GM19238 (cell line): Measurements from ENCODE around the gene BPIFB6.

Experiments used
- DNase-seq: peaks from one replicate; pipeline ENCODE4 v3.0.0; 2011; ENCODE audit warnings: low spot score; ENCODE audit not compliant: insufficient read length

The BPIFB6 gene, protein sequence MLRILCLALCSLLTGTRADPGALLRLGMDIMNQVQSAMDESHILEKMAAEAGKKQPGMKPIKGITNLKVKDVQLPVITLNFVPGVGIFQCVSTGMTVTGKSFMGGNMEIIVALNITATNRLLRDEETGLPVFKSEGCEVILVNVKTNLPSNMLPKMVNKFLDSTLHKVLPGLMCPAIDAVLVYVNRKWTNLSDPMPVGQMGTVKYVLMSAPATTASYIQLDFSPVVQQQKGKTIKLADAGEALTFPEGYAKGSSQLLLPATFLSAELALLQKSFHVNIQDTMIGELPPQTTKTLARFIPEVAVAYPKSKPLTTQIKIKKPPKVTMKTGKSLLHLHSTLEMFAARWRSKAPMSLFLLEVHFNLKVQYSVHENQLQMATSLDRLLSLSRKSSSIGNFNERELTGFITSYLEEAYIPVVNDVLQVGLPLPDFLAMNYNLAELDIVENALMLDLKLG

DNA sequence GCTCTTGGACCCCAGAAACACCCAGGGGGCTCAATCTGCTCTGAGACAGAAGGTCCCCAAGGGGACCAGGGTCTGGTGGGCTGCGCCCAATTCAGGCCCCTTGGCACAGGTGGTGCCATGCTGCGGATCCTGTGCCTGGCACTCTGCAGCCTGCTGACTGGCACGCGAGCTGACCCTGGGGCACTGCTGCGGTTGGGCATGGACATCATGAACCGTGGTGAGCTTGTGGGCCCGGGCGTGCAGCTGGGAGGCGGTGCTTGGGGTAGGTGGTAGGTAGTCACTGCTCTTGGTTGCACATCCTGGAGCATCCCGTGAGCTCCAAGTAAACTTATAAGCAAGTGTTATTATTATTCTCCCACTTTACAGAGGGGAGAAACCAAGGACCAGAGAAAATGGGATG is at the start of gene BPIFB6:
TSS of gene BPIFB6 (plus strand) at position 118 of the 400 bp plus-strand sequence. CDS start at position 118, 0 bp downstream.
- DNase-seq, result no peak

DNA sequence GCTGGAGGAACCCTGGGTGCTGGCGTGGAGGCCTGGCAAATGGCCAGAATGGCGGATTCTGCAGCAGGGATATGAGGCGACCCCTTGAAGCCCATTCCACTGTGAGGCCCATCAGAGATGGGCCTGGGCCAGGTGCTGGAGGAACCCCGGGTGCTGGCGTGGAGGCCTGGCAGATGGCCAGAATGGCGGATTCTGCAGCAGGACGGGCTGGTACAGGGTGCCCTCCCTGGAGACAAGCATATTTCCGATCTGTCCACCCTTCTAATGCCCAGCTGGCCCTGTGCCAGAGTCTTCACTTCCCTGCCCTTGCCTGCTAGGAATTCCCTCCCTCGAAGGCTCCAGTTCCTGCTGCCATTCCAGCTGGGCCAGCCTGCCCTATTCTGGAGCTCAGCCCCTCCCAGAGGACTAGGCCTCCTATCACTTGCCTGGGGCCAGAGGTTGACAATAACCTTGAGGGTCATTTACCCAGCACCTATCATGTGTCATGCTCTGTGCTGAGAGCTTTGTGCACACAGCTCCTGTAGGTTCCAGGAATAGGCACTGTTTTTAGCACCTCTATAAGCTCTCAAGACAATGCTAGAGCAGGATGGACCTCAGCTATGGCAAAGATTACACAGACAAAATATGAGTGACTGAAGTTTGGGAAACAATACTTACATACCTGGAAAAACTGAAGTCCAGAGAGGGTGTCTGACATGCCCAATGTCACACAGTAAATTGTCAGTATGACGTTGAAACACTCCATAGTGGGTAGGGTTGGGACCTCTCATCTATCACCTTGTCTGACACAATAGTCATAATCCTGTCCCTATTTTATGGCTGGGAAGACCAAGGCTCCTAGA is 48.6 kb upstream of the BPIFB6 start:
- no peak for DNase-seq

DNA sequence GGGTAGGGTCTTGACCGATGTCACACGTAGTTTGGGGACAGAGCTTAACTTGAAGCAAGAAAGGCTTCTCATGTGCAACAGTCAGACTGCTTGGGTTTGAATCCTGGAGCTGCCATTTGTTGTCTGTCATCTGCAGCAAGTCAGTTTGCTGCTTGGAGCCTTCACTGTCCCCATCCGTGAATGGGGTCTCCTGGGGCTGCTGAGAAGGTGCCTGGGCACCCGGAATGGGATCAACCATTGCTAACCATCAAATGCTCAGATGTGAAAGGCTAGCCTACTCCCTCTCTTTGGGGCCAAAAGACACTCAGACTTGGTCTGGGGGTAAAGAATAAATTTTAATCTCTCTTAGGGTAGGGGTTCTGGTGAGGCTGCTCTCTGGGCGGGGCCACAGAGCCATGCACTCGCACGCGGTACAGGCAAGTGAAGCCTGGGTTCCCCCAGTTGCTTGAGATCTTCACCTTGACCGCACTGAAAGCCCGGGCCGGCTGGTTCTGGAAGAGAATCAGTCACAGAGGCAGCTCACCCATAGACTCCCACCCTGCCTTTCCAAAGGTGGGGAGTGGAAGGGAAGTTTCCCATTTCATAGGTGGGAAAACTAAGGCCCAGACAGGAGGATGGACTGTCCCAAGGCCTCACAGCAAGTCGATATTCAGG is 47.9 kb upstream of the BPIFB6 start:
- DNase-seq, result no peak

DNA sequence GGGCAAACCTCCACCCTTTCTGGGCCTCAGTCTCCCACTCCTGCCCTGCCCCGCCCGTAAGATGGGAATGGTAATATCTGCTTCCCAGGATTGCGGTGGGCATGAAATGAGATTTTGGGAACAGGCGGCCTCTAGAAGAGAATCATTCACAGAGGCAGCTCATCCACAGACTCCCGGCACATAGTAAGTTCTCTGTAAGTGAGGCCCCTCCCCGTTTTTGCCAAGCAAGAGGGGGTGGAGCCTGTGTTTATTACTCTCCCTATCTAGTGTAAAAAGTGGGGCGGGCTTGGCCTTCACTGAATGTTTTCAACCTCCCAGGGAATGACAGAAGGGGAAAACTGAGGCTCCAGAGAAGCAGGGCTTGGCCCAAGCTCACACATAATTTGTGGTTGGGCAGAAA is 47.3 kb upstream of the BPIFB6 start:
- no peak for DNase-seq

DNA sequence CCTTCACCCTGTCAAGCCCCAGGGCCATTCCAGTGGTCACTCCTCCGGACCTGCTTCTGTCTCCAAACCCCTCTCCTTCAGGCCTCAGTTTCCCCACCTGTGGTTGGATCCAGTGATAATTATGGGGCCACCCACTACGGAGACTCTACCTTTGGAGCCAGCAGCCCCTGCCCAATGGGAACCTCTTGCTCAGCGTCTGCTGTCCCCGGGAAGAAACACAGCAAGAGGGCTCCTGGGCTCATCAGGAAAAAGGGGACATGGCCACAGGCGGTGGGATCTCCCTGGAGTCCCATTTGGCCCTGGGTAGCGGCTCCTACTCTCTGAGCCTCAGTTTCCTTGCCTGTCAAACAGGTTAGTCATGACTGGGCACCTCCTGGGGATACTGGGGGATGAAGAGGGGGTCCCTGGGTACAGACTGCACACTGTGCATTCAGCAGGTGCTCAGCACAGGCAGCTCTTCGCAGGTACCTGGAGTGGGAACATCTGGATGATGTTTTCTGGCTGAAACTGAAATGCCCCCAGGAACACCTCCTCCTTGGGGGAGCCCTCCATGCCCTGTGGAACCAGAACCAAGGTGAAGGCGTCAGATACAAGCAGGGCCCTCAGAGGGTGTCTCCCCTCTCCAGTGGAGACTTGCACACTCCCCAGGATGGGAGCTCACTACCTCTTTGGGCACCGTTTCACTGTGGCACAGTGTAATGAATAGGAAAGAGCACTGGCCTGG is 46.7 kb upstream of the BPIFB6 start:
- DNase-seq, result no peak

DNA sequence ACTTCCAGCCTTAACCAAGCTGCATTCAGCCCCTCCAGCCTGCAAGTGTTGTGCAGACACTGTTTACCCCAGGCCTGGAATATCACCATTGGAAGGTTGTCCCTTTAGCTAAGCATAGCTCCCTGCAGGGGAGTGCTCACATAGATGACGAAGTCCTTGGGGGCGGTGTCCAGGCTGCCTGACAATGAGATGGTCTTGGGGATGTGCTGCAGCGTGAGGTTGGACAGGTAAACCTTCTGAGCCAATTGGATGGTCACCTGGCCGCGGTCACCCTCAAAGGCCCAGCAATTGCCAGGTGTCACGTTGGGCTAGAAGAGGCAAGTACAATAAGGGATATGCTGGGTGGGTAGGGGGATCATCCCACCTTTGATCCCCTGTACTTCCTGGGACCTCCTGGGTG is 45.9 kb upstream of the BPIFB6 start:
- DNase-seq, result no peak

DNA sequence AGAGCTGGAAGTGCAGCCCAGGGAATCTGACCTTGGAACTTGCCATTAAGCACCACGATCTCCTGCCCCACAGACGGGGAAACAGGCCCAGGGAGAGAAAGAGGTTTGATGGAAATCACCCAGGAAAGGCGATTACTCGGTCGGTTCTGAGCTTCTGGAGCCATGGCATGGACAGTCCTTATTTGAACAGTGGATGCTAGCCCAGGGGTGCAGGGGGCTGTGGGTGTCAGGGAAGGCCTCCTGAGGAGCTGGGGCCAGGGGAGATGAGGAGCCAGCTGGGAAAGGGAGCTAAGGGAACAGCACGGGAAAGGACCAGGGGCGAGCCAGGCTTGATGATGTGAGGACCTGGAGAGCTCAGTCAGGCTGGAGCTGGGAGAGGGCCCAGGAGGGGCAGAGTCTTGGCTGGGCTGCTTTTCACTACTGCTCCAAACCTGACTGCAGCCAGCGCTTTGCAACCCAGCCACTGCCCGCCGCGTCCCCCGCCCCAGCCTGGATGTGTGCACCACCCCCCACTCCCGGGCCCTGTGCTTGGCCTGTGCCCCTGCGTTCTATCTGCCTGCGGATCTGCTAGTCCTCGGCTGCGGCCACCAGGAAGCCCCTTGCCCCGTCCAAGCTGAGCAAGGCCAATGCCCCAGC is 45.0 kb upstream of the BPIFB6 start:
- no peak for DNase-seq

DNA sequence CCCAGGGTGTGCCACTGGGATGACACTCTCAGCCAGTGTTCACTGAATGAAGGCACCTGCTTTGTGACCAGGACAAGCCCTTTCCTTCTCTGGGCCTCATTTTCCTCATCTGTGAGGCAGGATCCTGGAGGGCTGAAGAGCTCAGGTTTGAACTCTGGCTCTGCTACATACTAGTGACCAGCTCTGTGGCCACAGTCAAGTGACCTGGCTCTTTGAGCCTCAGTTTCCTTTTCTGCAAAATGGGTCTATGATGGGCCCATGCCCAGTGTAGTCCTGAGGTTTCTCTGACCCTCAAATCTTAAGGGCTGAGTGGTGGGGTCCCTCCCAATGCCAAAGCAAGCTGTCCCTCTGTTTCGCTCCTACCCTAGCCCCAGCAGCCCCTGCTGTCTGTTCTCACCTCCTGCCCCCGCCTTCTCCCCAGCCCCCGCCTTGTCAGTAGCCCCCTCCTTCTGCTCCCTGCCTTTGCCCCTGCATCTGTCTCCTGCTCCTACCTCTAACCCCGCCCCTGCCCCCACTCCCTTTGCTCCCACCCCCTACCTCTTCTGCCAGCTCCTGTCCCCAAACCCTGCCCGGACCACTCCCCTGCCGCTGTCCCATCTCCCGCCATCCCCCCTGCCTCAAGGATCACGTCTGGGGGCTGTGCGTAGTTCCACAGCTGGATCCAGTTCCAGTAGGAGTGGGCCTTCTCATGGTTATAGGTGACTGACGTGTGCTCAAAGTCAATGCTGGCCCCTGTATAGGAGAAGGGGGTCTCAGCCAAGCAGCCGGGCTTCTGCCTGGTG is 44.2 kb upstream of the BPIFB6 start:
- no peak for DNase-seq

DNA sequence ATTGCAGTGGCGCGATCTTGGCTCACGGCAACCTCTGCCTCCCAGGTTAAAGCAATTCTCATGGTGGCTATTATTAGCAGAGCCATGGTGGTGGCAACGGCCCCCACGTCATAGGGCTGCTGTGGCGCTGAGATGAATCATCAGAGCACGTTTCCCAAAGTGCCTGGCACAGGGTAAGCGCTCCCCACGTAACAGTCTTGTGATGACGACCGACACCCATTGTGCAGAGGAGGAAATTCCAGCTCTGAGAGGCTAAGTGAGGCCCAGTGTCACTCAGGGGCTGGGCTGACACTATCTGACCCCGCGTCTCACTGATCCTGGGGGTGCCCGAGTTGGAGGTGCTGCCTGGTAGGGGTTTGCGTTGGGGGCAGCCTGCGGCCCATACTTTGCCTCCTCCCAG is 43.4 kb upstream of the BPIFB6 start:
- DNase-seq, result no peak

DNA sequence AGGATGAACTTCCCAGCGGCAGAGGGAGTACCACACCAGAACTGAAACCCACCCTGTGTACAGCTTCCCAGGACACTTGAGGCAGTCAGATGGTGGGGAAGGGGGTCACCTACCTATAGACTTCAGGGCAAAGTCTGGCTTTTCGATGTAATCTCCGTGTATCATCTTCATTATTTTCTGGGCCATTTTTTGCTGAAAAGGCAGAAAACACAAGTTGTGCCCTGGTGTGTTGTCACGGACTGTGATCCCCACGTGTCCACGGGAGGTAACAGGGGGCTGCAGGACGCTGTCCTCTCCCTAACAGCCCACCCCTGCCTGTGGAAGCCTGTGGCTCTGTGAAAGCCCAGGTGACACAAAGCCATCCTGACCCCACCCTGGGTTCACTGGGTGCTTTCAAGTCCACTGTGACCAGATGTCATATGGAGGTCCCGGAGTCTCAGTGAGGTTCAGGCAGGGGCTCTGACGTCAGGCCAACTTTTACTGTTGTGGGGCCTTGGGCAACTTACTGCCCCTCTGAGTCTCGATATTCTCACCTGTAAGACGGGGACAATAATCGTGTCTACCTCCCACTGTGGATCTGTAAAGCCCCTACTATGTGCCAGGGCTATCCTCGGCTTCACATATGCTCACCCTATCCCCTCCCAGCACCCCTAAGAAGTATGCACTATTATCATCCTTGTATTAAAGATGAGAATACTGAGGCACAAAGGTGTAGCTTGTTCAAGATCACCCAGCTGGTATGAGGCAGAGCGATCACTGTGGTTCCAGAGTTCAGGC is 41.8 kb upstream of the BPIFB6 start:
- no peak for DNase-seq

DNA sequence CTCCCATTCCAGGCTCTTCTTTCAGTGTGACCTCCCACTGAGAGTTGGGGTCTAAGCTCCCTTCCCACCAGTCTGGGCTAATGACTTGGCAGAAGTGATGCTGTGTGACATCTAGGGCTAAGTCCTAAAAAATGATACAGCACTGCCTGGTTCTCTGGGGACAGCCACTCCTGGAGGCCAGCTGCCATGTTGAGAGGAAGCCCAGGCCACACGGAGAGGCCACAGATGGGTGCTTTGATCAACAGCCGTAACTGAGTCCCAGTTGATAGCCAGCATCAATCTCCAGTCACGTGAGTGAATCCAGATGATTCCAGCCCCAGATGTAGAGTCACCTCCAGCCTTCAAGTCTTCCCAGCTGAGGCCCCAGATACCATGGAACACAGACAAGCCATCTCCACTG is 41.0 kb upstream of the BPIFB6 start:
- DNase-seq, result no peak

DNA sequence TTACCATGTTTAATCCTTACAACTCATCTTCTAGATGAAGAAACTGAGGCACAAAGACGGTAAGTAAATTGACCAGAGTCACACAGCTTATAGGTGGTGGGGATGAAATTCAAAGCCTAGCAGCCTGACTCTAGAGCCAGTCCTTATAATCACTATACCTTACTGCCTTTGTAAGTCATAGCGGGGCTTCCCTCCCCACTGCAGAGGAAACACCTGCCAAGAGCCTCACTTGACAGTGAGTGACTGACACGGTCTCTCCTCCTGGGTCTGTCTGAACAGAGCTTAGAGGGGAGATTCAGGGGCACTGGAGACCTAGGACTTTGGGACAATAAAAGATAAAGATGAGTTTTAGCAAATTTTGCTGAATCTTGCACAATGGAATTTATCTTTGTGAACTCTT is 40.1 kb upstream of the BPIFB6 start:
- no peak for DNase-seq

DNA sequence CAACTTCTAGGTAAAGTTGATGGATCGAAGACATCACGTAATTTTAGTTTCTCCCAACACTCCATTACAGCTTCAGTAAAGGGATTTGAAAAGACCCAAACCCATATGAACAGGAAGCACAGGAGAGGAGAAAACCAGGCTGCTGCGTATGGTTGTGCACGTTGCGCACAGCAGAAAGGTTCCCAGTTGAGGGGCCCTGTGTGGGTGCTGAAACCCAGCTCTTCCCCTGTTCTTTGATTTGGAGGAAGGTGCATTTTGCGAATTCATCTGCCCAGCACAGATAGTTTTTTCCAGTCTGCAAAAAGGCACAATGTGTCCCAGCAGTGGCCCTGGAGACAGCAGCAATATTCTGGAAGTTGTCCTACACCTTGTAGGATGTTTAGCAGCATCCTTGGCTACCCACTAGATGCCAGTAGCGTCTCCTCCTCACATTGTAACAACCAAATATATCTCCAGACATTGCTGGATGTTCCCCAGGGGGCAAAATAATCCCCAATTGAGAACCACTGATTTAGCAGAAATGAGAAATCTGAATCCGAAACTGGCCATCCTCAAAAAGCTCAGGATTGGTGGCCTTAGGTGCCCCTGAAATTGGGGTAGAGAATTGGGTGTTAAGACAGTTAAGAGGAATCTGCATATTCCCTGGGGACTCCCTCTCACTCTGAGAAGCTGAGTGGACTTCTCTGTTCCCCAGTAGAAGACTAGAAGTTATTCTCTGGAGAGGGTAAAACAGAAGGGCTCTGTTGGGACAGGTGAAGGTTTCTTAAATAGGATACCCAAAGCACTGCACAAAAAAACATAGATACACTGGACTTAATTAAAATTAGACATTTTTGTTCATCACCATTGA is 39.4 kb upstream of the BPIFB6 start:
- no peak for DNase-seq

DNA sequence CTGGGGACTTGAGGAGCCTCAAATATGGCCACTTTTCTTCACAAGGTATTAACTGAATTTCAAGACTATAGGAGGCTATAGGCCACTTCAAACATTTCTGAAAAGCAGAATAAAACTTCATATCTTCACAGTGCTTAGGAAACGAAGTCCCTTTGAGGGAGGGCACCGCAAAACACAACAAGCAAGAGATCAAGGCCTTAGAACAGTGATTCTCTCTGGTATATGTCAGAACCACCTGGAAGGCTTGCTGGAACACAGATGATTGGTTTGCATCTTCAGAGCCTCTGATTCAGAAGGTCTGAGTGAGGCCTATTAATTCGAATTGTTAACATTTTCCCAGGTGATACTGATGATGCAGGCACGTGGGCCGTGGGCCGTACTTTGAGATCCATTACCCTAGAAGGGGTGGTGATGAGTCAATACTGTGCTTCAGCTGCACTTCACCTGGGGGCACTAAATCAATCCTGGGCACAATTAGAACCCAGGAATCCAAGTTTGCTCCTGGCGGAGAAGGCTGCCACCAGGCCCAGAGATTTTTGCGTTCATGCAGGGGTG is 37.9 kb upstream of the BPIFB6 start:
- no peak for DNase-seq

DNA sequence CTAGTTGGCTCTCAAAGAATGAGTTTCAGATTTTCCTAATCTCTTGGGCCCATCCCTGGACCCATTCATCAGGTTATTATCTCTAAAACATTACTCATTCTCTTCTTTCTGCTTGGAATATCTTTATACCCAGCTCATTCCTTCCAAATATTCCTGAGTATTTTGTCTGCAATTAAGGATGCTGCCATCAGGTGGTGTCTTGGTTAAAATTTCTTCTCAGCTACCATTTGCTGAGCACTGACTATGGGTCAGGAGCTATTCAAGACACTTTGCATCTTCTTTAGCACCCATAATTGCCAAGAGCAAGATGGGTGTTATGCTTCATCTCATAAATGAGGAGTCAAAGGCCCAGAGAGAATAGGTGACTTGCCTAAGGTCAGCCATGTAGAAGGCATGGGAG is 35.6 kb upstream of the BPIFB6 start:
- DNase-seq, result no peak

DNA sequence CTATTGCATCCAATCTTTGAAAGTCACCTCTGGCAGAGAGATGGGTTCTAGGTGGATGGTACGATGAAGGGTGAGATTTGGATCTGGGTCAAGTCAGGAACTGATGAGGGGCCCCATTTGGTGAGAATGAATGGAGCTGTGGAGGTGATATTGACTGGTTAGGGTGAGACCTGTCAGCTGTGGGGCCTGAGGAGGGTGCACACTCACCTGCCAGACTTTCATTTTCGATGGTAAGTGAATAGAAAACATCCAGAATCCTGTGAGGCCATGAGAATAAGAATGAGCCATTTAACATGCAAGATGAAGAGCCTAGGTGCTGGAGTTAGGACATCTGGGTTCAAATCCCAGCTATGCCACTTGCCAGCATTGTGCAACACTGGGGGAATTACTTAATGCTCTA is 34.0 kb upstream of the BPIFB6 start:
- DNase-seq, result no peak

DNA sequence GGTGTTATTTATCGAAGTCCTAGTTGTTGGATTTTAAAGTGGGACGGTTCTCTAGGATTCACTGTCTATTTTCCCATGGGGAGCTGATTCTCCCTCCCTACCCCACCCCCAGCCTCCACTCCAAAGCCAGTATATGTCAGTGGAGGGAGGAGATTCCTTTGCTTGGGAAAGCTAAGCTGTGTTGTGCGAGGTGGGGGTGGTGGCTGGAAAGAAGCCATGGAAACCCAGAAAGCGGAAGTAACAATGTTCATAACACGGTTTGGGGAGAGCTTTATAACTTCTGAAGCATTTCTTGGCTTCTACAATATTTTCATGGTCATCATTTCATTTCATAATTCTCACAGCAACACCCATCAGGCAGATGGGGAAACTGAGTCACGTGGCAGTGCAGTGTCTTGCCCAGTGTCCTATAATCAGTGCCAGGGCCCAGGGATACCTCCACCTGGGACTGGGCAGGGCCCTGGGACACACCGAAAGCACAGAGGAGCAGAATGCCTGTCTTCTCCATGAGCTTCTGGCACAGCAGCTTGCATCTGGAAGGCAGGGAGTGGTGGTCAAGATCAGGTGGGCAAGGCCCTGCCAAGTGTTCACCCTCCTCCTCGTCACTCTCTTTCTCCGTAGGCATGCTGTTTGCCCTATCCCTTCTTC is 31.7 kb upstream of the BPIFB6 start:
- DNase-seq, result no peak
